SW 1271 (cell line): ENCODE measurements around the gene IL6.
"Not testable (repeated sequence)": the region's sequence is repeated elsewhere in the genome, so short reads cannot be mapped to it uniquely, and the experiment has no call there.

Source experiments
- DNase-seq, 2 experiments: peaks; one replicate each; lab custom pipeline; 2025; lab: John Stamatoyannopoulos, UW

Gene IL6

GRCh38 chr7:22726345-22726906 is 574 bp upstream of the IL6 start:
- peak; percentile 20 to 46 for DNase-seq

DNA sequence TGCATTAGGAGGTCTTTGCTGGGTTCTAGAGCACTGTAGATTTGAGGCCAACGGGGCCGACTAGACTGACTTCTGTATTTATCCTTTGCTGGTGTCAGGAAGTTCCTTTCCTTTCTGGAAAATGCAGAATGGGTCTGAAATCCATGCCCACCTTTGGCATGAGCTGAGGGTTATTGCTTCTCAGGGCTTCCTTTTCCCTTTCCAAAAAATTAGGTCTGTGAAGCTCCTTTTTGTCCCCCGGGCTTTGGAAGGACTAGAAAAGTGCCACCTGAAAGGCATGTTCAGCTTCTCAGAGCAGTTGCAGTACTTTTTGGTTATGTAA is 675 bp downstream of the IL6 start:
- no peak for DNase-seq

DNA sequence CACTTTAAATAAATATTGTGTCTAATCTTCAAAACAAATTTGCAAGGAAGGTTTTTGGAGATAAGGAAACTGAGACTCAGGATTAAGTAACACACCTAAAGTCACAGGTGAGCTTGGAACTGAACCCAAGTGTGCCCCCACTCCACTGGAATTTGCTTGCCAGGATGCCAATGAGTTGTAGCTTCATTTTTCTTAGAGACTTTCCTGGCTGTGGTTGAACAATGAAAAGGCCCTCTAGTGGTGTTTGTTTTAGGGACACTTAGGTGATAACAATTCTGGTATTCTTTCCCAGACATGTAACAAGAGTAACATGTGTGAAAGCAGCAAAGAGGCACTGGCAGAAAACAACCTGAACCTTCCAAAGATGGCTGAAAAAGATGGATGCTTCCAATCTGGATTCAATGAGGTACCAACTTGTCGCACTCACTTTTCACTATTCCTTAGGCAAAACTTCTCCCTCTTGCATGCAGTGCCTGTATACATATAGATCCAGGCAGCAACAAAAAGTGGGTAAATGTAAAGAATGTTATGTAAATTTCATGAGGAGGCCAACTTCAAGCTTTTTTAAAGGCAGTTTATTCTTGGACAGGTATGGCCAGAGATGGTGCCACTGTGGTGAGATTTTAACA is 1.5 kb downstream of the IL6 start:
- peak; percentile 59 to 89 for DNase-seq

GRCh38 chr7:22729180-22729825 is 2.3 kb downstream of the IL6 start:
- DNase-seq = no peak

DNA sequence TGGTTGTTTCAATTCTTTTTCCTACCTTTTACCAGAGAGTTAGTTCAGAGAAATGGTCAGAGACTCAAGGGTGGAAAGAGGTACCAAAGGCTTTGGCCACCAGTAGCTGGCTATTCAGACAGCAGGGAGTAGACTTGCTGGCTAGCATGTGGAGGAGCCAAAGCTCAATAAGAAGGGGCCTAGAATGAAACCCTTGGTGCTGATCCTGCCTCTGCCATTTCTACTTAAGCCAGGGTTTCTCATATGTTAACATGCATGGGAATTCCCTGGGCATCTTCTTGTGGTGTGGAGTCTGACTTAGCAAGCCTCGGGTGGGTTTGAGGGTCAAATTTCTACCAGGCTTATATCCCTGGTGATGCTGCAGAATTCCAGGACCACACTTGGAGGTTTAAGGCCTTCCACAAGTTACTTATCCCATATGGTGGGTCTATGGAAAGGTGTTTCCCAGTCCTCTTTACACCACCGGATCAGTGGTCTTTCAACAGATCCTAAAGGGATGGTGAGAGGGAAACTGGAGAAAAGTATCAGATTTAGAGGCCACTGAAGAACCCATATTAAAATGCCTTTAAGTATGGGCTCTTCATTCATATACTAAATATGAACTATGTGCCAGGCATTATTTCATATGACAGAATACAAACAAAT is 3.2 kb downstream of the IL6 start:
- no peak for DNase-seq

DNA sequence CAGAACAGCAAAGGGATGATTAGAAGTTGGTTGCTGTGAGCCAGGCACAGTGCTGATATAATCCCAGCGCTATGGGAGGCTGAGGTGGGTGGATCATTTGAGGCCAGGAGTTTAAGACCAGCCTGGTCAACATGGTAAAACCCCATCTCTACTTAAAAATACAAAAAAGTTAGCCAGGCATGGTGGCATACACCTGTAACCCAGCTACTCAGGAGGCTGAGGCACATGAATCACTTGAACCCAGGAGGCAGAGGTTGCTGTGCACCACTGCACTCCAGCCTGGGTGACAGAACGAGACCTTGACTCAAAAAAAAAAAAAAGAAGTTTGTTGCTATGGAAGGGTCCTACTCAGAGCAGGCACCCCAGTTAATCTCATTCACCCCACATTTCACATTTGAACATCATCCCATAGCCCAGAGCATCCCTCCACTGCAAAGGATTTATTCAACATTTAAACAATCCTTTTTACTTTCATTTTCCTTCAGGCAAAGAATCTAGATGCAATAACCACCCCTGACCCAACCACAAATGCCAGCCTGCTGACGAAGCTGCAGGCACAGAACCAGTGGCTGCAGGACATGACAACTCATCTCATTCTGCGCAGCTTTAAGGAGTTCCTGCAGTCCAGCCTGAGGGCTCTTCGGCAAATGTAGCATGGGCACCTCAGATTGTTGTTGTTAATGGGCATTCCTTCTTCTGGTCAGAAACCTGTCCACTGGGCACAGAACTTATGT is 4.1 kb downstream of the IL6 start:
- DNase-seq = peak; percentile 73 to 86

- DNase-seq = no peak
Measured at GRCh38 chr7:22731766-22732165, 4.8 kb downstream of the IL6 start.

DNA sequence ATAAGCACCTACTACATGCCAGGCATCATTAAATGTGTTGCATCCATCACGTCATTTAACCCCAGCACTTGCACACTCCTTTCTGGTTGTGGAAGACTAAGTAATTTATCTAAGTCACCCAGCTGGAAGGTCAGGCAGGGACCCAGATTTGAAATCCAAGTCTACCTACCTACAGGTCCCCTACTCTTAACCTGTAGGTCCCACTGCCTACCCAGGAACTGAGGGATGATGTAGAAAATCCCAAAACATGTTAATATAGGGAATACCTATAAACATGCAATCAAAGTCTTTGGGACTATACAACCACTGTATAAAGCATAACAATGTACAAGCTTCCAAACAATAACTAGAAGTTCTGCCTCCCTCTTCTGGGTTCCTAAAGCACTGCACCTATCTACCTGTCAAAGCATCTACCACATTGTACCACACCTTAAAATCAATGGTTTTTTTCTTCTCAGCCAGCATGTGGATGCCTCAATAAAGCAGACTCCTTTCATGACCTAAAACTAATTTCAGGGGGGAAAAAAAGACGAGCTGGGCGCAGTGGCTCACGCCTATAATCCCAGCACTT is 5.6 kb downstream of the IL6 start:
- peak; percentile 26 to 51 for DNase-seq

GRCh38 chr7:22733761-22734160 is 6.8 kb downstream of the IL6 start:
- DNase-seq = no peak

DNA sequence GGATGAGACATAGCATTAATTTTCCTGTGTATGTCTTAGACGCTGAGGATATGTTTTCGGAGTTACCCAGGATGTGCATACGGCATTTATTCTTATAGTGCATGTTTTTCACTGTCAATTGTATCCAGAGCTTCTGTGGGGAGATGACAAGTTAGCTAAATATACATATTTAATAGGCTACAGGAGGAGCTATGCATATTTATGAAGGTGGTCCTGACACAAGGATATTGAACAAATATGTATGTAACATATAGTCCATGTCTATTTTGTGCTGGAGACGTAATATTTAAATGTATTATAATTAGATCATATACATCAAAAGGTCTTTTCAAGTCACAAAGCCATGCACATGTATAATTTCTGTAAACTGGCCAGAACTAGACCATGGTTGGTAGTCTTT is 16.0 kb downstream of the IL6 start:
- no peak for DNase-seq

GRCh38 chr7:22751341-22751740 is 24.3 kb downstream of the IL6 start:
- no peak for DNase-seq

DNA sequence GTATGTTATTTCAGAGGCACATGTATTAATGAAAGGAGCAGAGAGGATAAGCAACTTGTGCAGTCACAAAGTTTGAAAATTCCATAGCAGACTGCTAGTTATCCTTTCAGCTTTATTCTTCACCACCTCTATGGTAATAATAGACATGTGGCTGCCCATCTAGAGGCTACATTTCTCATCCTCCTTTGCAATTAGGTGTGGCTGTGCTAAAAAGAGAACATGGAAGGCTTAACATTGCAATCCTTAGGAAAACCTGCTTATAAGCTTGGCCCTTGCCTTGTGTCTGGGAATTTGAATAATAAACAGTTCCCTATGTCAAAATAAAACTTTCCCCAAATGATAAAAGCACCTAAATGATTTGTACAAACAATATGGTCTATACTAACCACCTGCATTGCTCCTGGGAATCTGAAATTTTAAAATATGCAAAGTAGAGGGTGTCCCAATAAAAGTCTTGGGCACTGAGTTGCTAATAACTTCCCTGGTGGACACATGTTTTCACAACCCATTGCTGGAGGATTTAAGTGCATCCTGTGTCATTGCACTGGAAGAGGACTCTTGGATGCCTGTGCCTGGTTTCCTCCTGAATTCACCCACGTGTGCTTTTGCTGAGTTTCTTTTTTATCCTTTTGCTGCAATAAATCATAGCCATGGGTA is 30.5 kb downstream of the IL6 start:
- no peak for DNase-seq

DNA sequence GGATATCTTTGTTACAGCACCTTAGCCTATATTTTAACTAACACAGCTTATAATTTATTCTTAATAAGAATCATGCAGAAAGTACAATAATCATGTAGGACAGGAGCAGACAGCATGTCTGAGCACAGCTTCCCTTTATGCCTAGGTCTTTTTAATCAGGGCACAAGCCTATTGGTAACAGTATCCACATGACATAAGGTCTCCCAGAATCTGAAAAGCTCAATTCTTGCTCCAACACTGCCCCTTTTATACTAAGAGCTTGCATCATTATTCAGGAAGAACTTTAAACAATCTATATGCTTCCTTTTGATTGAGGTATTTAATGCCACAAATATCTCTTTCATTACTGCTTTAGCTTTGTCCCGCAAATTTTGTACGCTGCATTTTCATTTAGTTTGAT is 31.6 kb downstream of the IL6 start:
- no peak for DNase-seq

DNA sequence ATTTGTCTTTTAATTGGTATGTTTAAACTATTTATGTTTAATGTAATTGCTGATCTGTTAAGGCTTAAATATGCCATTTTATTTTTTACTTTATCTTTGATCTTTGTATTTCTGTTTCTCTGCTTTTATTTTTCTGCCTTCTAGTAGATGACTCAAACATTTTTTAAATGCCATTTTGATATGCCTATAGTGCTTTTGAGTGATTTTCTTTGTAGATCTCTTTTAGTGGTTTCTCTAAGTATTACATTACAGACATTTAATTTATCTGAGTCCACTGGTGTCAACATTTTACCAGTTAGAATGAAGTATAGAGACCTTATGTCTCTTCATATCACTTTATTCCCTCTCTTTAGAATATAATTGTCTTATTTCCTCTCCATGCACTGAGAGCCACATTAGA is 32.7 kb downstream of the IL6 start:
- no peak for DNase-seq

DNA sequence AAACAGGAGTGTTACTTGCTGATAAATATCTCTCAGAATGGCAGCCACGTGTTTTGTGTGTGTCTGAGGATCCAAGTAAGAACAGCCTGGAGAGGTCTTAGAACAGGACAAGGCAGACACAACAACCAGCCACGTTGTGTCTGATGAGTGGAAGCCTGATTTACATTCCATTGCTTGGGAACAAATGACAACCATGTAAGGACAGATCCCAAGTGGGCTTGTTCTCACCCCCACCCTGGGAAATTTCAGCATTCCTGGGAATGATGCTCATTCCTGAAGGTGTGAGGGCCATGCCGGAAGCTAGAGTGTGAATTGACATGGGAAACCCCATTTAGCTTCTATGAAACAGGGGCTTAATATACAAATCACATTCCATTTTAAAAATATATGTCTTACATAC is 35.9 kb downstream of the IL6 start:
- DNase-seq = no peak

GRCh38 chr7:22765609-22766008 is 38.6 kb downstream of the IL6 start:
- no peak for DNase-seq

GRCh38 chr7:22771194-22771871 is 44.3 kb downstream of the IL6 start:
- no peak for DNase-seq

GRCh38 chr7:22771872-22772228 is 44.9 kb downstream of the IL6 start:
- no peak for DNase-seq

GRCh38 chr7:22772885-22773284 is 45.9 kb downstream of the IL6 start:
- no peak for DNase-seq

DNA sequence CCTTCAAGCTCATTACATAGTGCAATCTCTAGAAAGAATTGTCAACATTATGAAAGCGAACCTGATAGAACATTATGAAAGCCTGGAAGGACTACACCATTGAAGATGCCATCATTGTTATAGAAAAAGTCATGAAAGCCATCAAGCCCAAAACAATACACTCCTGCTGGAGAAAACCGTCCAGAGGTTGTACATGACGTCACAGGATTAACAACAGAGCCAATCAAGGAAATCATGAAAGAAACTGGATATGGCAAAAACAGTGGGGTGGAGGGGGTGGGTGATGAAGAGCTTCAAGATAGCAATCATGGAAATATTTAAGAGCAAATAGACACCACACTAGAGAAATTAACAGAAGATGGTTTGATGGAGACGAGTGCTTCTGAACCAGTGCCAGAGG is 50.0 kb downstream of the IL6 start:
- no peak for DNase-seq

DNA sequence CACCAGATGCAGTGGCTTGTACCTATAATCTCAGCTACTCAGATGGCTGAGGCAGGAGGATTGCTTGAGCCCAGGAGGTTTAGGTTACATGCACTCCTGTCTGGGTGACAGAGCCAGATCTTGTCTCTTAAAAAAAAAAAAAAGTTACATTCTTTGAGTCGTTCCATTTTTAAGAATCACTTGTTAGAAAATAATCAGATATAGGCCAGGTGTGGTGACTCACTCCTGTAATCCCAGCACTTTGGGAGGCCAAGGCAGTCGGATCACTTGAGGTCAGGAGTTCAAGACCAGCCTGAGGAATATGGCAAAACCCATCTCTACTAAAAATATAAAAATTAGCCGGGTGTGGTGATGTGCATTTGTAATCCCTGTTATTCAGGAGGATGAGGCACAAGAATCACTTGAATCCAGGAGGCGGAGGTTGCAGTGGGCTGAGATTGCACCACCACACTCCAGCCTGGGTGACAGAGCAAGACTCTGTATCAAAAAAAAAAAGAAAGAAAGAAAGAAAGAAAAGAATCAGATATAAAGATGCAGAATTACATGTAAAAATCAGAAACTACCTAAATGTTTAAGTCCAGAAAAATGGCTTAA is 52.8 kb downstream of the IL6 start:
- not testable (repeated sequence) for DNase-seq
